Raji (cell line): ENCODE data around the gene GCC2.

Experiments used
- POLR2A ChIP-seq: IDR thresholded peaks from 2 replicates; pipeline ENCODE4 v1.6.1; 2011; ENCODE audit warnings: low read depth, low read length, control low read depth; ENCODE audit not compliant: insufficient read depth

GCC2 gene

DNA sequence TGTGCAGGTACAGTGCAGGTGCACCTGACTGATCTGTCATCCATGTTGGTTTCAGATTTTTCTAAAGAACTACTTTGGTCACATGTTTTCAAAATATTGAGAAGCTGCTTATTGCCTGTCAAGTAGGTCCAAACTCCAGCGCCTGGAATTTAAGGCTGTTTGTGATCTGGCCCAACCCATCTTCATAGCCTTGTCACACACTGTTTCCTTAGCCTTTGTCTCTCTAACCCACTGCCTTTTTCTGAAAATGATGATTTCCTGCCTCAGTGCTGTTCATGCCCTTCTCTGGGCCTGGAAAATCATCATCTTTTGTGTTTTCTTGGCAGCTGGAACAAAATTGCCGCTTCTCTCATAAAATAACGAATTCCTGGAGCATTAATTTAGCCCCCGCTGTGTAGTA is 92.4 kb downstream of the GCC2 start:
- no peak for TF ChIP-seq POLR2A

DNA sequence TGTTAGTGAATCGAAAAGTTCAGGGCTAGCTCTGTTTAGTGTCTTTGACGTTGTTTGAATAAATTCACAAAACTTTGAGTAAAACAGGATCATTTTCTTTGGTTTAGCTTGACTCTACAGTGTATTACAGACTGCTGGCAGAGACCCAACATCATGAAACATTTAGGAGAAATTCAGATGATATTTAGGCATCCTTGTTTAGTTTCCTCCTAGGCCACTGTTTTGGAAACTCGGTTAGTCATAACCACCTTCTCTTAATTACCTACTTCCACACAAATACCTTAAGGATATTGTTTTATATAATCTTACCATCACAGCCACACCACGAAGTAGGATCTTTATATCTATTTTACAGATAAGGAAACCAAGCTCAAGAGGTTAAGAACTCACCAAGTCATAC is 93.1 kb downstream of the GCC2 start:
- no peak for TF ChIP-seq POLR2A

DNA sequence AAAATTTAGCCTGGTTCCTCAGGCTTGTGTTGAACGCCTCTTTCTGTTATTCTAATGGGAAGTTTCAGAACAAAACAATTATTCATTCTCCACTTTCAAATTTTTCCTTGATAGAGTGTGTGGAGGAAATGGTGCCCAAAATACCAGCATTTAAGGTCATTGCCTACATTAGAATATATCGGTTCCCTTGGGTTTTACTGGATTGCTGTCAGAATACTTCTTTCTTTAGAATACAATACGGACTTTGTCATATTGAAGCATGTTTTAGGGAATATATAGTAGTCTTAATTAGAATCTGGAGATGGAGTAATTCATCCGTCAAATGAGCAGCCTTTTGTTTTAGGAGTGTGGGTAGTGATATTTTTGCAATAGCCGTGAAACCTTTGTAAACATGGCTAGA is 98.6 kb downstream of the GCC2 start:
- TF ChIP-seq POLR2A: no peak

DNA sequence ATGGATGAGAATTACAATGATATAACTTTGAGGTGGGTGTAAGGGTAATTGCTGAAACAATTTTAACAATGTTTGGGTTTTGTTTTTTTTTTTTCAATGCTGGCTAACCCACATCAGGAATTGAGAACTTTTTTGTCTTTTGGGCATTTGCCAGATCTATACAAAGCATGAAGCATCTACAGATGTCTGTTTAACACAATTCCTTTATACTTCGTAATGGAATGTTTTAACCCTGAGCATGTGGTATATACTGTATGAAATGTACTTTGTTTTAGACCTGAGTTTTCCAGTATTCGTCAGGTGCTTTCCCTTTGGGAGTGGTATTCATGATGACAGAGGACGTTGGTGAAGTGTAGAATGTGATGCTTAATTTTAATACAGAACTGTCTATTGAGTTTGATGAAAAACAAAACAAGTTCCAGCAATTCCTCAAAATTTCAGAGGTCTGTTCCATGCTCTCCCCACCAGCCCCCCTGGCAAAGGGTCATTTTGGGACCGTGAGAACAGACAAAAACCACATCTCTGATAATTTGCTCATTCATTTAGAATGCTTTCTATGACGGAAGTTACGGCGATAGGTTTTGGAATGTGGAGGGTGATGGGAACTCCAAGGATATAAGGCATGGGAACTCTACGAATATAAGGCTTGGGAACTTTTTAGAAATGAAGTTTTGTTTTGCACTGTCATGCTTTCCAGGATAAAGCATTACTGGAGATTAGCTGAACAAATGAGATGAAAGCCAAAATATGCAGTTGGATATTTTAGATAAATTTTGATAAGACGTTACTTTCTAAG is 99.4 kb downstream of the GCC2 start:
- no peak for TF ChIP-seq POLR2A

DNA sequence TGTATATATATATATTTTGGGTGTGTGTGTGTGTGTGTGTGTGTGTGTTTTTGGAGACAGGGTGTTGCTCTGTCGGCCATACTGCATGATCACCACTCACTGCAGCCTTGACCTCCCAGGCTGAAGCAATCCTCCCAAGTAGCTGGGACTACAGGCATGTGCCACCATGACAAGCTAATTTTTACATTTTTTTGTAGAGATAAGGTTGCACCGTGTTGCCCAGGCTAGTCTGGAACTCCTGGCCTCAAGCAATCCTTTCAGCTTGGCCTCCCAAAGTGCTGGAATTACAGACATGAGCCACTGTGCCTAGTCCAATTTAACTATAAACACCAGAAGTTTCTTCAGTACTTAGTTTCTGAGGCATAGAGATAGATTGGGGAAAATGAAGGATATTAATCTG is 103.6 kb downstream of the GCC2 start:
- TF ChIP-seq POLR2A: no peak

DNA sequence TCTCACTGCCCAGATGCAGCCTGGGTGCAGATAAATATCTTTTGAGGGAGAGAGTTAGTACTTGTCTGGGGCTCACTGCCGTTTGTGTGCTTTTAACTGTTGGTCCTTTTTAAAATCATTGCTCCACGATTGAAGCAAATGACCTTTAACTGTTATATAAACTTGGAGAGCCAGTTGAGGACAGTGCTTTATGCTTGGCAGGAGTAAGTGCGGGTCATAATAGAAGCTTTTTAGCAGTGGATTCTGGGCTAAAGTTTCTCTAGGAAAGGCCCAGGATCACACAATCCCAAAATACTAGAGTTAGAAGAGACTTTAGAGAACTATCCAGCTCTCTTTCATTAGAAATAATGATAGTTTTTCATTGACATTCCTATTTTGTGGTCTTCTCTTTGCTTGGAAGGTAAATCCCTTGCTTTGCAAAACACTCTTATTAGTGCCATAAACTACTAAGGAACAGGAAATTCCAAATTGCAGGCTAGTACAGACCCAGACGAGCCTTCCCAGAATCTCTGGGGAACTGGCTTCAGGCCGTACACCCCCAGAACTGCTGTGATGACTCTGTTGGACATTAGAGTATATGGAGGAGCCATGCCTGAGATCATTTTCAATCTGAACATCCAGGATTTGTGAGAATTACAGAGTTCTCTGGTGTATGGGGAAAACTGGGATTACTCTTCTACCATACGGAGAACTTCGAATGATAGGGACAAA is 104.4 kb downstream of the GCC2 start:
- no peak for TF ChIP-seq POLR2A

DNA sequence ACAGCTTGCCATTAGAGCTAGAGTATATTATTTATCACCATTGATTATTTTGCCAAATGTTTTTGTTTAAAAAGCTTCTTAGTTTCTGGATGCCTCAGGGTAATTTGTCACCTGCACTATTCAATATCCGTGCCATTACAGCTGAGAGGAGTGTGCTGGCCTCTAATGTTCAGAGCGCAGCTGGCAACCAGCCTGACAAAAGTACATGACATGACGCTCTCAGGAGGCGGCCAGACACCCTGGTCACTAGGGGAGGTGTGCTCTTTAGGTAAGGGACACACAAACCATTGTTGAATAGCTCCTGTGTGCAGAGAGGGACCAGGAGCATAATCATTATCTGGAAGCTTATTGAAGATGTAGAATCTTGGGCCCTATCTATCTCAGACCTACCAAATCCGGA is 105.5 kb downstream of the GCC2 start:
- TF ChIP-seq POLR2A: no peak

DNA sequence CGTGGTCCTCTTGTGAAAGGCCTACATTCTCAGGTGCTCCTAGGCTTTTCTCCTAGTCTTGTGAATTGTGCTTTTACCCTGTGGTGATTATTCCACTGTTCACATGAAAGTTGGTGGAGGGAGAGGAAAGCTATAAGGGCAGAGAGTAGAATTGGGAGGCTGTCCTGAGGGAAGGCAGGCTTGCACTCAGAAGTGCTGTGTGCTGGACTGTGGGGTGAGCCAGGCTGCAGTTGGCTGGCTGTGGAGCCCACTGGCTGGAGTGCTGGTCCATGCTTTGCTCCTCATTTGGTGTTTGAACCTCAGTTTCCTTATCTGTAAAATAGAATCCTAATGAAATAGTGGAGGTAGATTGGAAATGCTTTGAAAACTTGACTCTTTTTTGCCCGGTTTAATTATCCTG is 106.6 kb downstream of the GCC2 start:
- no peak for TF ChIP-seq POLR2A
